ENCODE data around the gene GM2A. TPM values are rescaled to one million over a fixed set of nuclear protein-coding genes. Genes with fewer than 3 reads are reported as not detected.
"Not testable (repeated sequence)": the region's sequence is repeated elsewhere in the genome, so short reads cannot be mapped to it uniquely, and the experiment has no call there.

GM2A gene
- total and polyA plus RNA-seq, 2 of the 8 experiments (the other 6 are each of a cell fraction or from before 2014, with no cell fraction given): 18.5 to 32.2 TPM

DNA sequence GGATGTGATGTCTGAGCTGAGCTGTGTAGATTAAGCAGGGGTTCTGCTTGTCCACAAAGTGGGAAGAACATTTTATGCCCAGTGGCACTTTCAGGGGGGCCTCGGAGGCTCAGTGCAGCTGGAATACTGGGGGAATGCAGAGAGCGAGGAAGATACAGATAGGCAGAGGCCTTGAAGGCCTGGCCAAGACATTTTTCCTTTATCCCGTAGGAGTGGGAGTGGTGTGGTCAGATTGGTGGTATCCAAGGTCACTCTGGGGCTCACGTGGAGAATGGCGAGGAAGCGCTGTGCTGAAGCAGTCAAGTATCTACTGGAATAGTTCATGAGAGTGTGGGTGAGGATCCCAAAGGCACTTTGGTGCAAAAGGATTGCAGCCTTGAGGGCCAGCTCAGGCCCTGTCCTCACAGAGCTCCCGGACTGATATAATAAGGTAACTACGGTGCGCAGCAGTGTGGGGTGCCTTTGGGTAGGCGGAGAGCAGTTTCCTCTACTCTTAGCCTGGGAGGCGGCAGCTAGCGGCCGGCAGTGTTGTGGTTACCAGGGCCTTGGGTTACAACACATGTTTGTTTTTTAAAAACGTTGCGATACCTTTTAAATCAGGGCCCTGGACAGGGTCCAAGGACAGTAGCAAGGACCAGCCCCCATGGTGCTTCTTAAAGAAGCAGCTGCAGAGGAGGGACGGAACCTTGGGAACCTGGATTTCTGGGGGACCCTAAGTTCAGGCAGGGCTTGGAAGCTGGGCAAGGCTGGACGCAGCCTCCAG lies 18.3 kb upstream of the GM2A start (continued):
- TF ChIP-seq GABPA (IDR thresholded peaks at IDR 0.05; ENCODE audit: borderline replicate concordance, insufficient read depth, low read length): no peak

DNA sequence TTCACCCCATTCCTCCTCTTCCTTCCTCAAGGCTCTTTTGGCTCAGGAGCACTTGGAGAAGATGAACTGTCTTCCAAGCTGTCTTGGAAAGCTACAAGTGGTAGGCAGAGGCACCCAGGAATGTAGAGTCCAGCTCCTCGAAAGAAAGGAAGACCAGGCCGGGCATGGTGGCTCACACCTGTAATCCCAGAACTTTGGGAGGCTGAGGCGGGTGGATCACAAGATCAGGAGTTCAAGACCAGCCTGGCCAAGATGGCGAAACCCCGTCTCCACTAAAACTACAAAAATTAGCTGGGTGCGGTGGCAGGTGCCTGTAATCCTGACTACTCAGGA lies 17.8 kb upstream of the GM2A start:
- H2BK12ac ChIP-seq (ENCODE audit: low read depth, low read length); H2AK5ac ChIP-seq (ENCODE audit: low read depth, low read length); H3K36me3 ChIP-seq (ENCODE audit: control insufficient read depth in 2 of 4, insufficient read depth in 4 of 4, low read length in 3 of 4); H3K4ac ChIP-seq (replicated peaks; ENCODE audit: insufficient read length, low read depth, low read length); H2BK20ac ChIP-seq (ENCODE audit: low read length); H4K20me1 ChIP-seq (replicated peaks in 1 of 2; ENCODE audit: control insufficient read depth in 1 of 2, insufficient read depth in 2 of 2, low read length in 2 of 2); H3K79me1 ChIP-seq (ENCODE audit: low read depth, low read length); H3K23me2 ChIP-seq (ENCODE audit: low read depth, low read length); DNase-seq (ENCODE audit: low read depth in 1 of 2, low spot score in 2 of 2); H3K27me3 ChIP-seq (replicated peaks in 1 of 4; ENCODE audit: control insufficient read depth in 3 of 4, extremely low read depth in 1 of 4, insufficient read depth in 3 of 4, low read length in 3 of 4); H3K23ac ChIP-seq (ENCODE audit: insufficient read length); H3K18ac ChIP-seq (ENCODE audit: extremely low read depth, low read length); H3K4me2 ChIP-seq (ENCODE audit: insufficient read depth in 1 of 2, low read depth in 2 of 2, low read length in 2 of 2); H4K8ac ChIP-seq (ENCODE audit: extremely low read depth, insufficient read depth, low read length); H4K5ac ChIP-seq (ENCODE audit: insufficient read length, low read depth, low read length); H3K9ac ChIP-seq (replicated peaks in 1 of 4; ENCODE audit: extremely low read depth in 1 of 4, low read depth in 3 of 4, low read length in 3 of 4); H2BK15ac ChIP-seq (ENCODE audit: low read length); H4K91ac ChIP-seq (replicated peaks; ENCODE audit: insufficient read length, low read length); H3K4me1 ChIP-seq (replicated peaks in 1 of 4; ENCODE audit: control insufficient read depth in 3 of 4, insufficient read depth in 4 of 4, low read length in 3 of 4); H3K4me3 ChIP-seq (ENCODE audit: extremely low read depth in 1 of 4, insufficient read depth in 2 of 4, low read depth in 3 of 4, low read length in 4 of 4); FAIRE-seq; H3K27ac ChIP-seq (ENCODE audit: low read depth, low read length); H3K56ac ChIP-seq (replicated peaks; ENCODE audit: insufficient read length, low read depth, low read length); H2BK120ac ChIP-seq (replicated peaks; ENCODE audit: low read depth, low read length); H3K14ac ChIP-seq (ENCODE audit: insufficient read length); H3K79me2 ChIP-seq (ENCODE audit: control insufficient read depth in 1 of 2, insufficient read depth in 2 of 2, low read length in 2 of 2); H2BK5ac ChIP-seq (ENCODE audit: low read depth, low read length); H3K9me3 ChIP-seq (ENCODE audit: insufficient read depth in 2 of 2, low read depth in 1 of 2, low read length in 1 of 2): not testable (repeated sequence)
- H2AFZ ChIP-seq (ENCODE audit: low read length): peak overlapping the region; percentile 58; the same call in 1 of the 2 replicates
- ChIA-PET CTCF (ENCODE audit: partially characterized antibody) (interaction anchor here (0.8 to 2.5 kb wide), 11 partner anchors 12 to 188 kb away, joined by 3 to 10 read pairs (median 6); partner anchors contain the start of genes CCDC69 and GM2A), POLR2A (ENCODE audit: partially characterized antibody) (interaction anchor here (0.8 to 1.7 kb wide), 3 partner anchors 11 to 140 kb away, joined by 3 to 4 read pairs (median 3); partner anchors contain the start of genes CCDC69 and GM2A)
- 93% methylated on average over 6 of the region's 6 CpGs; no CpG with 5 or more reads in 1 of the 2 experiments for WGBS, 2 experiments (ENCODE audit: extremely low coverage in 1 of 2, insufficient coverage in 1 of 2, insufficient read length in 1 of 2, insufficient replicate concordance in 2 of 2, low coverage in 1 of 2, low lambda C conversion rate in 2 of 2, missing lambda C conversion rate in 1 of 2)
